T-helper 1 cell treated with Interleukin-12 subunit alpha and Interleukin-12 subunit beta and Interleukin-4 antibody, amounts not matched to agents 30 ng/mL and 1 ng/mL, for 36 hours (primary cell): ENCODE measurements around the gene SMIM43. TPM values are rescaled to one million over a fixed set of nuclear protein-coding genes. Genes with fewer than 3 reads are reported as not detected.
"Not testable (repeated sequence)": the region's sequence is repeated elsewhere in the genome, so short reads cannot be mapped to it uniquely, and the experiment has no call there.

Source experiments
- intact Hi-C: fragments of 100-400 bp; cut with micrococcal nuclease; formaldehyde crosslinking; loops from one replicate; pipeline ENCODE4 v1.15.1; 2024
- total RNA-seq: library from RNA; stranded (reverse); gene quantifications from 2 replicates; pipeline ENCODE4 v1.2.3, GENCODE V29; 2022

SMIM43 gene
- total RNA-seq, 1 donor from 2014 or later: not detected

DNA sequence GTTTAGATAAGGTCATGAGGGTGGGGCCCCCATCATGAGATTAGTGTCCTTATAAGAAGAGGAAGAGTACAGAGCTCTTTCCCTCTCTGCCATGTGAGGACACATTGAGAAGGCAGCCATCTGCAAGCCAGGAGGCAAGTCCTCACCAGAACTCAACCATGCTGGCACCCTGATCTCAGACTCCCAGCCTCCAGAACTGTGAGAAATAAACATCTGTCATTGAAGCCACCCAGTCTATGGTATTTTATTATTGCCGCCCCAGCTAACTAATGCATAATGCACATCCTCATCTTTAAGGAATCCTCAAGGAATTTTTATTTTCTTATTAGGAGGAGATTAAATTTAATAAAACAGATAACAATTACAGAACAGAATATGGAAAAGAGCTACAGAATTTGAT is 19.4 kb upstream of the SMIM43 start:
- intact Hi-C loops: no loop called here

DNA sequence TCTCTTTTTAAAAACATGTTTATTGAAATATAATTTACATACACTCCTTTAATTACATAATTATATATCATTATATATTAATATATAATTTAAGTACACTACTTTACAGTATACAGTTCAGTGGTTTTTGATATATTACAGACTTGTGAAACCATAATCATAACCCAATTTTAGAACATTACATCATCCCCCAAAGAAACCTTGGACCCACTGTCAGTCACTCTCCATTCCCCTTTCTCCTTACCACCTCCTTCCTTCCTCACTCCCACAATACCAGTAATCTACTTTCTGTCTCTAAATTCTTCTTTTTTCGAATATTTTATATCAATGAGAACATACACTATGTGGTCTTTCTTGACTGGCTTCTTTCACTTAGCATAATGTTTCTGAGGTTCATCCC is 18.2 kb upstream of the SMIM43 start:
- intact Hi-C loops: no loop called here

DNA sequence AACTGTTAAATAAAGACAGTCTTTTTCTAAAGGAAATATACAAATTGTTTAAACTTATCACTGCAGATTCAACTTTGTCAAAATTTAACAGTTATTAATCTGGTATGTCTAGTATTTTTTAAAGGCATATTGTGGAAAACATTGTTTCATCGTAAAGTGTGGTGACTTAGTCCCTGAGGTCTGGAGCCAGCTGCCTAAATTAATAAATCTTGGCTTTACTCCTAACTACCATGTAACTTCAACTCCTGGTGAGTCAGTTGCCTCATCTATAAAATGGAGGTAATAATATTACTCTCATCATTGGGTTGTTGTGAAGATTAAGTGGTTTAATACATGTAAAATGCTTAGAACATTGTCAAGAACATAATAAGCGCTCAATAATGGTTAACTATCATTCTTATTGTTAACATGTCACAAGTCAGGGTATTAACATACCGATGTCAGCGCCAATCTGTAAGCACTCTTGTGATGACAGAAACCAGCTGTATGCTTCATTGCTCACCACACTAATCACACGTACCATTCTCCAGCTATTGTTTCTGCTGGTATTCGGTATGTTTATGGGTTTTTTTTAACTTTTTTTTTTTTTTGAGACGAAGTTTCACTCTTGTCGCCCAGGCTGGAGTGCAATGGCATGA is 14.1 kb upstream of the SMIM43 start:
- intact Hi-C loops: no loop called here

DNA sequence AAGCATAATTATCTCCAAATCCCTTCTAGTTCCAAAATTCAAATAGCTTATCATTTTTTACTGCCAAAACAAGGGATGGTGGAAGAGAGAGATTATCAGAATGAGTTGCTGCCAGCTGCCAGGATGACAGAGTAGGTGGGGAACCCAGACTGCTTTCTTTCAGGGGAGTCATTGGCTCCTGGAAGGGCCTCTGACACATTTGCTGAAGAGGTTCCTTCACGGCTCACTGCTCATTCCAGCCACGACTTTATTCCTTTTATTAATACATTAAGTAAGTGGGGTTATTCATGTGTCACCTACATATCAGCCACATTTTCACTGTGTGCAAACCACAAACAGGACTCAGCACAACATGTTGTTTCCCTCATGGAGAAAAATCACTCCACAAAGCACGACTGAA is 12.7 kb upstream of the SMIM43 start:
- intact Hi-C loops: no loop called here

DNA sequence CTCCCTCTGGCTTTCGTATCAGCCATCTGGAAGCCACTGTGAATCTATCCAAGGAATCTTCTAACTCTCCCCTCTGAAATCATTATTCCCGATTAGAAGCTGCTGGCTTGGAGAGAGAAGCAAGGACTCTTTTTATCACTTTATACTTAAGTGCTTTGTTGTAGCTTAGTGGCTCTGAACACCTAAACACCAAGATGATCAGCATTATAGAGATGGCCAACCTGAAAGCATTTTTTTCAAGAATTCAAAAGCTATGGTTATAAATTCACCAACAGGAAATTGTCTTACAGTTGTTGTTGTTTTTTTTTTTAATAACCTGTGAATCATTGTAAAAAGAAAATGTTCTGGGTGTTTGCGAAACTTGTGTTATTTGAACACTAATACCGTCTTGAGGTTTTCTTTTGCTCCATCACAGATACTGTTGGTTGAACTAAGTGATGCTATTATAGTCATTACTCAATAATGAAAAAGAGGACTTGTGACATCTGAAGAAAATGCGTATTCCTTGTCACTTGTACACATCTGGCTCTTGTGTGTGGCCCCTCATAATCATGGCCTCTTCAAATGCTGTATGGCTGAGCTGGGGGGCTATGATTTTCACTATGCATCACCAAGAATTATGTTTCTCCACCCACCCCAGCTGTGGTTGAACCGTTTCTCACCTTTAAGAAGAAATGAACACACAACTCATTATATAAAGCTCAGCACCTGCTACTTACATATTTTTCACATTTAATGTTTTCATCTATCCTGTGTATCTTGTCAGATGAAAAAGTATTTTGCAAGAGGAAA is 11.8 kb upstream of the SMIM43 start:
- intact Hi-C loops: no loop called here

DNA sequence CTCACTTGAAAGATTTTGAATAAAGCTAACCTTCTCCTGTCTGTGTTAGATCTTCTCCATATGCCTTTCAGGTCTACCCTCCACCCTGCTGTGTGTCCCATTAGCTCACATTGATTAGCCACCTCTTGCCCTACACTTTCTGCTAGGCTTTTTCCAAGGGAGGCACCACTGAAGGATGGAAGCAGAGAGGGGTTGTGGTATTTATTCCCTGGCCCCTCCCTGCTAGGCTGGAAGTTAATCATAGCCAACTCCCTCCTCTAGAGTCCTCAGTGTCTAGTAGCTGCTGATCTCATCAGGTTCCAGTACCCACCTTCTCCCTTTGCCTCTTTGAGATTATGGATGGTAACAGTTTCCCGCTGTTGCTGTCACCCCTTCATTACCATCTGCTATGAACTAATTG is 8.9 kb upstream of the SMIM43 start:
- intact Hi-C loops: no loop called here

DNA sequence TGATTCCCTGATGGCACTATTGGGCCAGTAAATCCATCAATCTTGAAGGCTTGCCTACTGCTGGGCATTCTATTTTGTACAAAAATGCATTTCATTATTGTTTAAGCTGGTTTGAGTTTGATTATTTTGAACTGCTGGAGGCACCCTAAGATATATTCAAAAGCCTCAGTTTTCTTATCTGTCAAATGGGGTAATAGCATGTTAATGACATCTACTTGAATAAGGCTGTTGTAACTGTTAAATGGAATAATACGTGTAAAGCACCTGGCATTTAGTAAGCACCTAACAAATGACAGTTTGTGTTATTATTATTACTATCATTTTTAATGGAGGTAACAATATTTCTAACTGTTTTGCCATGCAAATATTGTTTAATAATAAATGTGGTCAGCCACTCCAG is 6.9 kb upstream of the SMIM43 start:
- intact Hi-C loops: no loop called here

DNA sequence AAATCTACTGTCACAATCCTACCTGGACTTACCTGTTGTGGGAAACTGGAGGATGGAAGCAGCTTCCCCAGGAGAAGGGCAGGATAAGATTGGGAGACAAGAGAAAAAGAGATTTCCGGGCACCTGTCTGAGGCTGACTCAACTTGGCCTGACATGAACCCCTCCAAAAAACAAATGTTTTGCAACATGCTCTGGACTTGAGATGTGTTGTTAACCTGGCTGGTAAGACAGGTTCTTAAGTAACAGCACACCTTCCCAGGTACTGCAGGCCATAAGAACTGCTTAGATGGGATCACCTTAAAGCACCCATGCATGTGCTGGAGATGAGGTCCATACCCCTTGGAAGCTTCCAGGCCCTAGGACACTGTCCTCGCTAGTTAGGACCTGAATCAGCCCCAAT is 4.4 kb upstream of the SMIM43 start:
- intact Hi-C loops: no loop called here

DNA sequence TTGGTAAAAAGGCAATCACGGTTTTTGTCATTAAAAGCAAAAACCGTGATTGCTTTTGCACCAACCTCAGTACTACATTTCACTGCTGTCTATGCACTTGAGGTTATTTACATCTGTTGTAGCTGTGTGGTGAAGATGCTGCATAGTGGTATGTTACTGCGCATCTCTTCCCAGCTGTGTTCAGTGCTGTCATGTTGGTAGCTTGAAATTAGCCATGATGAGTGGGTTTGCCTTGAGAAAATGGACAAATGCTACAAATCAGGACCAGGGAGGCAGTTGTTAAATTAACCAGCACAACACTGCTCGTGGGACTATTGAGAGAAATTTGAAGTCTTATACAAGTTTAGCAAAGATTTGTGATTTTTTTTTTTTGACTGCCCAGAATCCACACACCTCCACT is 2.2 kb upstream of the SMIM43 start:
- intact Hi-C loops: no loop called here

DNA sequence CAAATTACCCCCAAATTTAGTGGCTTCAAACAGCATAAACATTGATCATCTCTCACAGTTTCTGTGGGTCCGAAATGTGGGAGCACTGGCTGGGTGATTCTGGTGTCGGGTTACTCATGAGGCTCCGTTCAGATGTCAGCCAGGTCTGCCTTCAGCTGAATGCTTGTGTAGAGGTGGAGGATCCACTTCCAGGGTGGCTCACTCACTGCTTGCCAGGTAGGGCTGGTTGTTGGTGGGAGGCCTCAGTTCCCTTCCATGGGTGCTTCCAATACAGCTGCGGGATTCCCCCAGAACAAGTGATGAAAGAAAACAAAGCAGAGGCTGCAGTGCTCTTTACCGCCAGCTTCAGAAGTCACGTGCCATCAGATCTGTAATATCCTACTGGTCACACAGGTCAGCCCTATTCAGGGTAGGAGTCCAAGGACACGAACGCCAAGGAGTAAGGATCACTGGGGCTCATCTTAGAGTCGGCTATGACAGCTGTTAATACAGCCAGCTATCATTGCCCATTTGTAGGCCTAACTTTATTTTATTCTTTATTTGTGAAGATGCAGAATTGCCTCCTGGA is 1.1 kb upstream of the SMIM43 start:
- intact Hi-C loops: no loop called here

DNA sequence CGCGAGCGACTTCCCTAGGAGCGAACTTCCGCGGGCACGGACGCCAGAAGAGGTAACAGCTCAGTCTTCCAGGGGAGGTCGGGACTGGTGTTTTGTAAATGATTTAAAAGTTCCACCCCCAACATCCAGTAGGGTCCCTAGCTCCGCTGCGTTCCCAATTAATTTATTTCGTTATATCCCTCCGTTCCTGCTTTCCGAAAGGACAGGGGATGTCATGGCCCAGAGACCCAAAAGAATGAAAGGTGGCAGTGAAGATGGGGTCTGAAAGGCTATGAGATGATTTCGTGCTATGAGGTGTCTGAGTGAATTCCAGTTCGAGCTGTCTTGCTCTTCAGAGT is 373 bp upstream of the SMIM43 start:
- intact Hi-C loops: no loop called here

DNA sequence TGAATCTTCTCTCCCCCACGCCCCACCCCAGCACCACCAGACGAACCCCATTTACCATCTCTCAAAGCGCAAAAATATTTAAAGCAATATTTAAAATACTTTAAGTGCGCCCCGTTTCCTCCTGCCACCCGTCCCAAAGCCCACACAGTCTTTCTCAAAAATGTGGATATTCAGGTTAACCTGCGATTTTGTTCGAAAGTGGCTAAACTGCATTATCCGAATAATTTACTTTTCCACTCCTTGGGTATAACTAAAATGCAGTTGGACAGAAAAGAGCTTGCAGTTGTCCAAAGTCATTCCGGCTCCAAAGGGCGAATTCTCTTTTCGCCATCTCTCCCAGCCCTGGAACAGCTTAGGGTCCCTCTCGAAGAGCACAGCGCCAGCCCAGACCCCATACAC is 662 bp downstream of the SMIM43 start:
- intact Hi-C loops: no loop called here

DNA sequence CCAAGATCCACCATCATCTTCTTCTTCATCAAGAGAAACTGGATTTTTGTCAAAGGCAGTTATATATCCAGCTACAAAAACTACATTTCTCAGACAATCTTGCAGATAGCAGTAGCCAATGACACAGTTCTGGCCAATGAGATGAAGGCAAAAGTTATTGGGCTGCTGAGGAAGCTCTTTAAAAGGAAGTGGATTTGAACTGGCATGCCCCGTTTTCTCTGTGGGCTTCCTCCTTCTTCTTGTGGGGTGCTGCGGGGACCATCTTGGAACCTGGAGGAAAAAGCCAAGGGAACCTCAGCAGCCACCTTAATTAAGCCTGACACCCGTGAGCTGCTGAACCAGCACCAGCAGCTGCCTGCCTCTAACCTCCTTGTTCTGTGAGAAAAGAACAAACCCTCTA is 4.8 kb downstream of the SMIM43 start:
- intact Hi-C loops: no loop called here

DNA sequence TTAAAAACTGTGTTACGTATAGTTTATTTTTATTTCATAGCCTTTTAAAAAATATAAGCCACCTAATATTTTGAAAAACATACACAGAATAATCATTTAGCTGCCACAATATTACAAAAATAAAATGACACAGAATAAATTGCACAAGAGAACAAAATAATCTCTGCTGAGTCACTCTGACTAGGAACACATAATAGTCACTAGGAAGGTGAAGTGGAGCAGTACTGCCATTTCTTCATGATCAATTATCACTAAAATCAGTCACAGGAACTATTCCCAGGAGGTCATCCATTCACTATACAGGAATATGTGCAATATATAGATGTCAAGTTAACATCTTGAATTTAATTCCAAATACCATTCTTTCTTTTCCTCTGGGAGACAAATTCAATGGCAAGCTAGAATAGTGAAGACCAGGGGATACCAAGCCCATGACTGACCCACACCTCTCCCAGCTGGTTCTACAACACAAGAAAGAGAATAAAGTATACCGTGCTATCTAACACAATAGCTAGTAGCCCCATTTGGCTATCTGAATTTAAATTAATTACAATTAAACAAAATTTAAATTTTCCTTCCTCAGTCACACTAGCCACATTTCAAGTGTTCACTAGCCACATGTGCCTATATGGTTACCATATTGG is 5.9 kb downstream of the SMIM43 start:
- intact Hi-C loops: no loop called here

DNA sequence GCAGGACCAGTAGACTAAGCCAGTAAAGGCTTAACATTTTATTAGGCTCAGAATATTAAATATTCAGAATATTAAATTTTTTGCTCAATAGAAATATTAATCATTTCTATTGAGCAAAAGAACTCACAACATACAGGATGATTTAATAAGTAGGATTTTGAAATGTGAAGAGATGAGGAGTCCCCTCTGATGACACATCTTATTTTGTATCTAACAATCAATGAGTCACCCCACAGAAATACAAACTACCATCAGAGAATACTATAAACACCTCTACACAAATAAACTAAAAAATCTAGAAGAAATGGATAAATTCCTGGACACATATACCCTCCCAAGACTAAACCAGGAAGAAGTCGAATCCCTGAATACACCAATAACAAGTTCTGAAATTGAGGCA is 12.8 kb downstream of the SMIM43 start:
- intact Hi-C loops: not testable (repeated sequence)

DNA sequence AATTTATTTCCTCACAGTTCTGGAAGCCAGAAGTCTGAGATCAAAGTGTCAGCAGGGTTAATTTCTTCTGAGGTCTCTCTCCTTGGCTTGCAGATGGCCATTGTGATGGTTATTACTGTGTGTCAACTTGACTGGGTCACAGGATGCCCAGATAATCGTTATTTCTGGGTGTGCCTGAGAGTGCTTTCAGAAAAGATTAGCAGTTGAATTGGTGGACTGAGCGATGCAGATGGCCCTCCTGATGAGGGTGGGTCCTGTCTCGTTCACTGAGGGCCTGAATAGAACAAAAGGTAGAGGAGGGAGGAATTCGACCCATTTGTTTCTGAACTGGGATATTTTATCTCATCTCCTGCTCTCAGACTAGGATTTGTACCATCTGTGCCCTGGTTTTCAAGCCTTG is 15.7 kb downstream of the SMIM43 start:
- intact Hi-C loops: no loop called here

DNA sequence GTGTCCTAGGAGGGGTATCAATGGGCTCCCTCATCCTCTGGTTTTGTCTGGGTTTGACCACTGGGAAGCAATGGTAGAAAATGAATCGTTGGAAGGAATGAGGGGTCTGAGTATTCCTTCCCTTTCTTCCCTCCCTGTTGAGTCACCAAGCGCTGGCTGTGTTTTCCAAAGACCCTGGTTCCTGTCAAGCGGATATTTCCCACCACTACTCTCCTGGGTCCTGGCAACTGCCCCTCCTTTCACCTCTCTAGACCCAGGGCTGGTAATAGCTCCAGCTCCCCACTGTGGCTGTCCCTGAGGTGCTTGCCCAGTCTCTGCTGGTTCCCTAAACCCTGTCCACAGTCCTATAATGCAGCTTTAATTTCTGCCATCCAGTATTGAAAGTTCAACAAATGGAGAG is 22.2 kb downstream of the SMIM43 start:
- intact Hi-C loops: no loop called here

DNA sequence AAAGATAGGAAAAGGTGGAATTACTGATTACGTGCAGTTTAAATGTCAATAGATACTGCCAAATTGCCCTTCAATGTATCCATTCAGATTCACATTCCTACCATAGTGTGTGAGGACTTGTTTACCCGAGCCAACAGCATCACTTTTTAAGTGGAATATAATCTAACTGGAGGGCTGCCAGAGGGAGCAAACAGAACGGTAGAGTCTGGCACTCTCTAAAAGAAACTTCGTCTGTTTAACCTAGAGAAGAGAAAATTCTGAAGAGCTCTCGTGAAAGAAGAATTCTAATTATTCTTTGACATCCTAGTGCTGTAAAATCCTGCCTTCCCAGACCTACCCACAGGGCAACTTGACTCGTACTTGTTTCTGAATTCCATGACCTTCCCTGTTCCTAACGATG is 23.2 kb downstream of the SMIM43 start:
- intact Hi-C loops: no loop called here

DNA sequence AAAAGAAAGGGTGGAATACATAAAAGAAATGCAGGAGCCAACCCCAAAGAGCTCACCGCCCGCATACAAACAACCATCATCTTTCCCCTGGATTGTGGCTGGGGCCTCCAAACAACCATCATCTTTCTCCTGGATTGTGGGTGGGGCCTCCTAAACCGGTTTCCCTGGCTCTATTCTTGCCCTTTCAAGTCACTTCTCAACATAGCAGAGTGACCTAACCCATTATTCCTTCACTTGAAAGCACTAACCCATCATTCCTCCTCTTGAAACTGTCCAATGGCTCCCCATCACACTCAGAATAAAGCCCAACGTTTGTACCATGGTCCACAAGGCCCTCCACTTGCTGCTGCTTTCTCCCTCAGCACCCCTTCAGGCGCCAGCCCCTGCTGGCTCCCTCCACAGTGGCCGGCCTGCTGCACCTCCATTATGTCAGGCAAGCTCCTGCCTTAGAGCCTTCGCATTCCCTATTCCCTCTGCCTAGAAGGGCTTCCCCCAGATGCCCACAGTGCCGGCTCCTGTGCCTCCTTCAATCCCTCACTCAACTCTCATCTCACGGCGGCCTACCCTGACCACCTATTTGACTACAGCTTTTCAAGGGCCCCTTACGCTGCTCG is 24.1 kb downstream of the SMIM43 start:
- intact Hi-C loops: no loop called here

DNA sequence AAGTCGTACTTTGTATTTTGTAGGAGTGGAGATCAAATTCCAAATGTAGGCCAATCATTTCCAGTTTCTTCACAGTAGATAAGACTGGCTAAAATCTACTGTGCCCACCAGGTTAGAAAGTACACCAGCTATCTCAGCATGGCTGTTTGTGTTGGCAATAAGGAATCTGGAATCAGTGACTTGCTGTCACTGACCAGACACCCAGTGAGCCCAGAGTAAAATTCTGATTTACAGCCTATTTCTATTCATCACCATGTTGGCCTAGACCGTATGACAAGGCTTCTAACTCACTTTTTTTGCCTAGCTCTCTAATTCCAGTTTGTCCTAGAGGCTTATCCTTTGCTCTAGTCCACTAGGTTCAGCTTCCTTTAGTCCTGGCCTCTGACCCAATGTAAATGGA is 25.4 kb downstream of the SMIM43 start:
- intact Hi-C loops: no loop called here

DNA sequence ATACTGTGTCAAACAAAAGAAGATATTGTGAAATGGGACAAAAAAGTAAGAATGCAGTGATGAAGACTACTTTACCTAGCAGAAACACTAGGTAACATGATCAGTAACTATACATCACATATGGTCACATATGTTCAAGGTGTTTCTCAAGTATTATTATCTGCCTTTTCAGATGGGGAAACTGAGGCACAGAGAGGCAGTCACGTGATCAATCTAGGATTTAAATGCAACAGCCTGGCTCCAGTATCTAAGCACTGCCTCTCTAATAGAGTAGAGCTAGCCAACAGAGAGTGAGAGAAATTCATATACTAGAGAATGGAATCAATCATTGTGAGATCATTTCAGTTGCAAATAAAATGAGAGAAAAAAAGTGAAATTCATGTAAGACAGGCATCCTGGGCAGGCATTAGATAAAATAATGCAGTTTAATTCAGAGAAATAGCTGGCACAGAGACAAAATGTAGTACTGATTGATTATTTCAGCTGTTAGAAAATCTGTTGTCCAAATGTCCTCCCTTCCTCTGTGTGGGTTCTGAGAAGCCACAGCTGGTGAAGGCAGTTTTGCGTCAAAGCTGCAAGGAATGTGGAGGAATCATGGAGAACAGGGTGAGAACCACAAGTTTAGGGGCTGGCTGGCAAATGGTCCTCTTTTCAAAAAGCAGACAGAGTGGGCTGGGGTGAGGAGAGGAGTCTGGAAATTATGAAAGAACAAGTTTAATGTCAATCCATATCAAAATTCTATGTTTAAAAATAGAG is 26.0 kb downstream of the SMIM43 start:
- intact Hi-C loops: no loop called here
